ENCODE results near the gene MESP2.
A peak's percentile ranks its signal among the peaks of the same experiment; 100 is the strongest.
"Not testable (repeated sequence)": the region's sequence is repeated elsewhere in the genome, so short reads cannot be mapped to it uniquely, and the experiment has no call there.

Gene MESP2

DNA sequence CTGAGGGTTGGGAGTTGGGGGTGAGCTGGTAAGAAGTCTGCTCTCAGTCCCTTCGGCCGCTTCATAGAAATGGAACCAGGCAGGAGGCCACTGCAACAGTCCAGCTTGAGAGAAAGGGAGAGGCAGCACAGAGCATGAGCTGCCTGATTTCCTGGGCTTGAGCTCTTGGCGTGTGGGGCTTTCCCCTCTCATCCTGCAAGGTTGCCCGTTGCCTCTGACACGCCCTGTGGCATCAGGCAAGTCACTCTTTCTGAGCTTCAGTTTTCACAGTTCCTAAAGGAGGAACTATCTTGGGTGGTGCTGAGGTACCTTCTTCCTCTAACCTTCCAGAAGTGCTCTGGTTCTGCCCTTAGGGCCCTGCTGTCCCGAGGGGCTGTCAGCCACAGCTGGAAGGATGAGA lies 4.9 kb downstream of the MESP2 start:
- no peak for DNase-seq (ENCODE audit: low spot score)

DNA sequence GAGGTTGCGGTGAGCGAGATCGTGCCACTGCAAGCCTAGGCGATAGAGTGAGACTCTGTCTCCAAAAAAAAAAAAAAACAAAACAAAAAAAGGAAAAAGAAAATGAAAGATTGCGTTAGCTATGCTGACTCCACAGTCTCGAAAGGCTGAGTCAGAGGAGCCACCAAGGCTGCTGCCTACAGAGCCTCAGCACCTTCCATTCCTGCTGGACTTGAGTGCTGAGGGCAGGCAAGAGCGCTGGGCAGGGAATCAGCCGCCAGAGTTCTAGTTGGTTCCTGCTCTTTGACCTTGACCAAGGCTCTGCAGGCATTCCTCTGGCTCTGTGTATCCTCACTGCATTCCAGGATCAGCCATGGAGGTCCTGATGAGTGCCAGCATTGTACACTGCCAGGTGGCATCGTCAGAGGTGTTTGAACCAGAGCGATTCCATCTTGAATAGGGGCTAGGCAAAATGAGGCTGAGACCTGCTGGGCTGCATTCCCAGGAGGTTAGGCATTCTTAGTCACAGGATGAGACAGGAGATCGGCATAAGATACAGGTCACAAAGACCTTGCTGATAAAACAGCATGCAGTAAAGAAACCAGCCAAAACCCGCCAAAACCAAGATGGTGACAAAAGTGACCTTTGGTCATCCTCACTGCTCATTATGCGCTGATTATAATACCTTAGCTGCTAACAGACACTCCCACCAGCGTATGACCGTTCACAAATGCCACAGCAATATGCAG lies 5.9 kb downstream of the MESP2 start:
- DNase-seq (ENCODE audit: low spot score): peak; percentile 55

DNA sequence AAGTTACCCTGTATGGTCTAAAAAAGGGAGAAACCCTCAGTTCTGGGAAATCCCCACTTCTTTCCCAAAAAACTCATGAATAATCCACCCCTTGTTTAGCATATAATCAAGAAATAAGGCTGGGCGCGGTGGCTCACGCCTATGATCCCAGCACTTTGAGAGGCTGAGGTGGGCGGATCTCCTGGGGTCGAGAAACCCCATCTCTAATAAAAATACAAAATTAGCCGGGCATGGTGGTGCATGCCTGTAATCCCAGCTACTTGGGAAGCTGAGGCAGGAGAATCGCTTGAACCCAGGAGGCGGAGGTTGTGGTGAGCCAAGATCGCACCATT lies 6.5 kb downstream of the MESP2 start:
- not testable (repeated sequence) for DNase-seq (ENCODE audit: low spot score)

DNA sequence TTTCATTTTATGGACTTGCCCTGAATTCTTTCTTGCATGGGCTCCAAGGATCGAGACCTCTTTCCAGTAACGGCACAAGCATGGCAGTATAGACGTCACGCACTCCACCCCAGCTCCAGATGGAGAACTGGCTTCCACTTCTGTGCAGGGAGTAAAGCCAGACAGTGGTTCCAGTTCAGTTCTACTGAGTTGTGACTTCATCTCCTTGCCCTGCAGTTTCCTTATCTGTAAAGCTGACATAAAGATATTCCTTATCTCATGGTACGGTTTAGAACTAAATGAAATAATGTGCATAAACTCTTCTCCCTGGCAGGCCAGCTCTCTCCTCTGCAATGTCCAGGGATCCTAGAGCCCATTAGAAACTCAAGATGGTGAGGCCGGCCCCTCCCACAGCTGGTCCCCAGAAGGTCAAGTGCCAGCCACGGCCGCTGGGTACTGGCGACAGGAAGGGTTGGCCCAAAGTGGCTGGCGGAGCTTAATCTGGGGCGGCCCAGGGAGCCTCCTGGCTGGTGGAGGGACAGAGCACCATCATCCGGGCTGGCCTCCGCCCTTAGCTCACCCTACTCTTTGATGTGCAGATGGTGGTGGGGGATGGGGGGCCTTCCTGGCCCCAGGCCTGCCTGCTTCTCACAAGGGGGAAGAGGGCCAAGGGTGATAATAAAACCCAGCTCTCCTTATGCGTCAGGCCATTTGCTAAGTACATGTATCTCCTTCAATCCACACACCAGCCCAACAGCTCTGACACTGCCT lies 7.2 kb downstream of the MESP2 start:
- DNase-seq (ENCODE audit: low spot score): no peak

DNA sequence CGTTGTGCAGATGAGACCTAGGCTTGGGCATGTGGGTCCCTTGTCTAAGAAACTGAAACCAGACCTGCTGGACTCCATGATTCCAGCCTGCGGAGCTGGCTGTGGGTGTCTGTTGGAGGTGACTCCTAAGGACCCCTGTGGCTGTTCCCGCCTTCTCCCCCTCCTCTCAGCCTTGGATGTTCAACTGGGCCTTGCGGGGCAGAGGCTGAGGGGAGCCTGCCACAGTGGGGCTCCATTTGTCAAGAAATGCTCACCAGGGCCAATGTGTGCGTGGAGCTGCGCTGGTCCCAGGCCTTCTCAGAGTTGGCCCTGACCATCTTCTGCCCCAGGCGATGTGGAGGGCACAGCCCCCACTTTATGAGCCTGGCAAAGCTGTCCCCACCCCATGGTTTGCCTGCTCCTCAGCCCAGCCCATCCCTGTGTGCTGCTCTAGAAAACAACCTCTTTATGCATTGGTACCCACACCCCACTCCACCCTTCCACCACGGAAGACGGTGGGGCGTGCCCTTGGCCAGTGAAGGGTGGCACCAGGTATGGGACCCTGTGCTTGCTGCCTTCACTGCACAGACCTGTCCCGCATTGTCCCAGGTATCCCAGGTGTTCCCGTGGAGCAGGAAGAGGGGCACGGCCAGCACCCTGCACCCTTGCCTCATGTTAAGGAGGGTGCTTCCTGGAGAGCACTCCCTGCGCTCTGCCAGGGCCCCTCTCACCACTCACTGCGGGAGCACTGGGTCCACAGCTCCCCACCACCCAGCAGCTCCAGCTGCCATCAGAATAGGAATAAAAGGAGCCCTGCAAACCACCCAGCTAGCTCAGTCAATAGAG lies 7.9 kb downstream of the MESP2 start:
- DNase-seq (ENCODE audit: low spot score): no peak

DNA sequence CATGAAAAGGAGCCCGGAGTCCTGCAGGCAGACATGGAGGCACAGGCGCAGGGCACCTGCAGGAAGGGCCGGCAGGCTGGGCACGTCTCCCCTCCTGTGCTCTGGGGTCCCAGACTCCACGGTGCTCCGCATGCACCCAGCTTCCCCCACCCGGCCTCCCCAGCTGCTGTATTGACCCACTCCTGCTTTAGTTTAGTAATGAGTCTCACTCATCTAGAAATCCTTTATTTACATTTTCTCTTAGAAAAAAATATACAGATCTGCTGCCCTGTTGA lies 8.5 kb downstream of the MESP2 start:
- DNase-seq (ENCODE audit: low spot score): no peak

DNA sequence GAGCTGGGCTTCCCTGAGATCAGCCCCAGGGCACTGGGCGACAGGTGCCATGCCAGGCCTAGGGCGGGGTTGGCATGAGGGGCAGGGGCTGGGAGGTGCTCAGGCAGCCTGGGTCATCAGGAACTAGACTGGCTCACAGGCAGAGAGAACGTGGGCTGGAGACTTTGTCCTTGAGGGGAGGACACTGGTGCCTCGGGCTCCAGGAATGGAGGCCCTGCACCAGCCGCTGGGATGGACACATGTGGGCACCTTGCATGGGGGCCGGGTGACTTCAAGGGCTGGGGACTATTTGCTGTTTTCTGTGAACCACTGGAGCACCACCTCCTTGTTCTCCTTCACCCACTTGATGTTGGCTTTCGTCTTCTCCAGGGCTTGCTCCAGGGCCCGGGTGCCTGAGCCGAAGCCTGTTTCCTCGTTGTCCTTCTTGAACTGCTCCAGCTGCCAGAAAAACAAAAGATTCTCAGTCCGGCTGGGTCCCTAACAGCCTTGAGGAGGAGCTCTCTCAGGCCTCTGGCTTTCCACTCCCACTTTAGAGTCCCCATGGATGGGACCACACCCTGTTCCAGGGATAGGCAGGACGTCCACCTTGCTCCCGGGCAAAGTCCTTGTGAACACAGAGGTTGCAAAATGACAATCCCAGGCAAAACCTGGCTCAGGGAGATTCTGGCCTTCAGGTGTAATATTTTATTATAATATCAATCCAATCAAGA lies 9.1 kb downstream of the MESP2 start:
- no peak for DNase-seq (ENCODE audit: low spot score)

DNA sequence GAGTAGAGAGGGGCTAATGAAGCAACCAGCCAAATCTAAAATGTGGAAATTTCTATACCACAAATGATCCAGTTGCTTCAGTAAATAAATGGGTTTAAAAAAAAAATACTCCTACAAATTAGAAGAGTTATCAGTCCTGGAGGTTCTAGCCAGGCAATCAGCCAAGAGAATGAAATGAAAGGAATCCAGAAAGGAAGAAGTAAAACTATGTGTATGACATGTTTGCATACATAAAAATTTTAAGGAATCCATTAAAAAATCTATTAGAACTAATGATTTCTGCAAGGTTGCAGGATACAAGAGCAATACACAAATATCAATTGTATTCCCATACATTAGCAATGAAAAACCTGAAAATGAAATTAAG lies 9.6 kb downstream of the MESP2 start:
- no peak for DNase-seq (ENCODE audit: low spot score)

DNA sequence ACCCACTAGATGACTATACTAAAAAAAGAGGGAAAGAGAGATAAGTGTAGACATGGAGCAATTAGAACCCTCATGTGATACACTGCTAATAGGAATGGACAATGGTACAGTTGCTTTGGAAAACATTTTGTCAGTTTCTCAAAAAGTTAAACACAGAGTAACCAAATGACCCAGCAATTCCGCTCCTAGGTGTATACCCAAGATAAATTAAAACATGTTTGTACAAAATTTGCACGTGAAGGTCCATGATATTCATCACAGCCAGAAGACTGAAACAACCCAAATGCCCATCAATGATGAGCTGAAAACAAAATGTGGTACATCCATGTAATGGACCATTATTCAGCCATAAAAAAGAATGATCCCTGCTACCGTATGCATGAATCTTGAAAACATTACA lies 11.8 kb downstream of the MESP2 start:
- no peak for DNase-seq (ENCODE audit: low spot score)

DNA sequence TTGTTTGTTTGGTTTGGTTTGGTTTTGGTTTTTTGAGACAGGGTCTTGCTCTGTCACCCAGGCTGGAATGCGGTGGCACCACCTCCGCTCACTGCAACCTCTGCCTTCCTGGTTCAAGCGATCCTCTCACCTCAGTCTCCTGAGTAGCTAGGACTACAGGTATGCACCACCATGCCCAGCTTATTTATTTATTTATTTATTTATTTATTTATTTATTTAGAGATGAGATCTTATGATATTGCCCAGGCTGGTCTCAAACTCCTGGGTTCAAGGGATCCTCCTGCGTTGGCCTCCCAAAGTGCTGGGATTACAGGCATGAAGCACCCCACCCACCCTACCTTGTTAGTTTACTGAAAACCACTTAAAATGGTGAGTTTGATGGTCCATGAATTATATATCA lies 12.5 kb downstream of the MESP2 start:
- not testable (repeated sequence) for DNase-seq (ENCODE audit: low spot score)

DNA sequence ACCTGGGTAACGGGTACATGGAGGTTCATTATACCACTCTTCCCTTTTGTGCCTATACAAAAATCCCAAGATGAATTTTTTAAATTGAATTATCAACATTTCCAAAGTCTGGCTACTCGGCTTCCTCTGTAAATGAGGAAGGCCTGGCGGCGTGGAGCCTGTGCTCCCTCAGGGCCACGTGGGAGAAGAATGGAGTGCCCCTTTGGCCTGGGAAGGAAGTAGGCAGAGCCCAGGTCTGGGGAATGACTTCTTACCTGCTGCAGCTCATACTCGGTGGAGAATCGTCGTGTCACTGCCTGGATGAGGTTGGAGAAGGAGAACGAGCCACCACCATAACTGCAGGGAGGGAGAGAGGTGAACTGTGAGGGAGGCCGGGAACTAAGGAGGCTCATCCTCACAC lies 14.1 kb downstream of the MESP2 start:
- DNase-seq (ENCODE audit: low spot score): no peak

DNA sequence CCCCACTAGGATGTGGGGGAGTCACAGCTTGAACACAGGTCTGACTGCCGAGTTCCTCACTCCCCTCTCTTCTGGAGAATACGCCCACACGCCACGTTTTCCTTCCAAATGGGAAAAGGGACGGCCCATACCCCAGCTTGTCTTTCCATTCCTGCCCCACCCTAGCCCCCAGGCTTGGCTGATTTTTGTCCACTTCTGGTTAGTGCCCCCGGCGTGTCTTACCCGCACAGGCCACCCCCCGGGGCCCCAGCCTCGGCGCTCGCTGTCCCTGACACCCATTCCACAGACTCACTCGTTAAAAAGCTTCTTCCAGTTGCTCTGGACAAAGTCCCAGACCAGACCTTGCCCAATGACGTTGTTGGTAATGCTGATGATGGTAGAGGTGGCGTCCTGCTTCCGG lies 14.5 kb downstream of the MESP2 start:
- no peak for DNase-seq (ENCODE audit: low spot score)

DNA sequence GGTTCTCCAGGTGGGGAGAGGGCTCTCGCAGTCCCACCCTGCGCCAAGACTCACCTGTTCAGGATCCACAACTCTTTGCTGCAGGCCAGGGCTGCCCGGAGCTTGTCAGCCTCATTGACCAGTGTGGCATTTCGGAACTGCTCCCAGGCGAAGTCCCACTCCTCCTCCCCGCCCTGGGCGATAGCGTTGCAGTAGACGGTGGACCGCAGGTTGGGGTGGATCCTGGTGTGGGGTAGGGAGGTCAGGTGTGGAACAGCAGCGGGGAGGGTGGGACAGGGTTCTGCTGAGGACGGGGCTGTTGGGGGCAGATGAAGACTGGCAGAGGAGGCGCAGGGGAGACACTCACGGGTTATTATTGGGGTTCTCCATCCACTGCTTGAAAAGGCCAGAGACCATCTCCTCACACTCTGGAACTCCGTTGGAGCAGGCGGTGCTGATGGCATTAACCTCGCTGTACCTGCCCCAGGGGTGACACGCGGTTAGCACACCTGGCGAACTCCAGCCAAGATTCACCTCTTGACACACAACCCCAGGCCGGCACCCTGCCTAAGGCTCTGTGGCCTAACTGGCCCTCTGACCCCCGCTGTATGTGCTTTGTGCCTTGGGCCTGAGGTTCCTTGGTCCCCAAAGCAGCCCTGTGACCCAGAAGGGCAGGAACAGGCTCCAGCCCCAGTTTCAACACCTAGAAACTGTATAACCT lies 16.1 kb downstream of the MESP2 start:
- DNase-seq (ENCODE audit: low spot score): no peak

DNA sequence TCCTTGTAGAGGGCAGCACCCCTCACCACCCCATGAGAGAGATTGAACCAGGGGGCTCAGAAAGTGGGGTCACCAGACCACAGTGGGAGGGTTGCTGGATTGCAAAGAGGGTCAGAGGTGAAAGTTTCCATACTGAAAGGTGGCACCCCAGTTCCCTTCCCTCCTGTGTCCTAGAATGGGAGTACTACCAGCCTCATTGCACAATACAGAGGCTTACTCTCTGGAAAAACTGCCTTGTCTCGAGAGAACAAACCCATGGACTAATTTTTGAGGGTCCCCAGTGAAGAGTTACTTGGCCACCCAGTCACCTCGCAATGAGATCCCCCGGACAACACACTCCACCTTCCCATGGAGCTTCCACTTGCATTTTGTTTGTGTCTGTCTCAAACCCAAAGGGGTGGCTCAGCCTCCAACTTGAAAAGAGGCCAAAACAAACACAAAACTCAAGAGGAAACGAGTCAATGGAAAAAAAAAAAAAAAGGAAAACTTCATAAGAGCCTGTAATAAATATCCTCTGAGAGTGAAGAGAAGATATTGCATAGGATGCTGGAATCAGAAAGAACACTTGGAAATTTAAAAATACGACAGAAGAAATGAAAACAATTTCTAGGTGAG lies 18.6 kb downstream of the MESP2 start:
- DNase-seq (ENCODE audit: low spot score): peak; percentile 56

DNA sequence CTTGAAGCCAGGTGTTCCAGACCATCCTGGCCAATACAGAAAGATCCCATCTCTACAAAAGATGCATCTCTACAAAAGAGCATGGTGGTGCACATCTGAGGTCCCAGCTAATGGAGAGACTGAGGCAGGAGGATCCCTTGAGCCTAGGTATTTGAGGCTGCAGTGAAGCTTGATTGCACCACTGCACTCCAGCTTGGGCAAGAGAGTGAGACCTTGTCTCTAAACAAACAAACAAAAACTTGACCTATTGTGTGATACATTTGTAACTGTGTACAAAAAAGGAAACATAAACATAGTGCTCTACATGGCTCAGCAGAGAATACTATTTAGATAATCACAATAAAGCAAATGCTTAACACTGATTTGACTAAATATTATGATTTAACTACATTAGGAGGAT lies 19.9 kb downstream of the MESP2 start:
- DNase-seq (ENCODE audit: low spot score): no peak

DNA sequence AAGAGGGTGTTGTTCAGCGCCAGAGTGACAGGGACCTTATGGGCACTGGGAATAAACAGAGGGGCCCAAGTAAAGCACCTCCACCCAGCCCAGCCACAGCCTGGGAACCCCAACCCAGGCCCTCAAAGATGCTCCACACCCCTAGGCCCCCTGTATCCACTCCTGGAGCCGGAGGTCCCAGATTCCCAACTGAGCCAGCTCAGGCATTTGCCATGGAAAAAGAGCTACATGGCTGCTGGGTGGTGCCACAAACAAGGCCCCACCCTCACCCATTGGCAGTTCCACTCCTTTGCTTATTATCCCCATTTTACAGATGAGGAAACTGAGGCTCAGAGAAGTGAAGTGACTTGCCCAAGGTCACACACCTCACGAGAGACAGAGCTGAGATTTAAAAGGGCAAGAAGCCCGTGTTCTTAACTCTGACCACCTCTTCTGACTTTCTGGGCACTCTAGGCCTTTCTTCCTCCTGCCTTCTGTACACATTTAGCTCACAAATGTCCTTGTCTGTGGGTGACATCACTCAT lies 21.6 kb downstream of the MESP2 start:
- no peak for DNase-seq (ENCODE audit: low spot score)

DNA sequence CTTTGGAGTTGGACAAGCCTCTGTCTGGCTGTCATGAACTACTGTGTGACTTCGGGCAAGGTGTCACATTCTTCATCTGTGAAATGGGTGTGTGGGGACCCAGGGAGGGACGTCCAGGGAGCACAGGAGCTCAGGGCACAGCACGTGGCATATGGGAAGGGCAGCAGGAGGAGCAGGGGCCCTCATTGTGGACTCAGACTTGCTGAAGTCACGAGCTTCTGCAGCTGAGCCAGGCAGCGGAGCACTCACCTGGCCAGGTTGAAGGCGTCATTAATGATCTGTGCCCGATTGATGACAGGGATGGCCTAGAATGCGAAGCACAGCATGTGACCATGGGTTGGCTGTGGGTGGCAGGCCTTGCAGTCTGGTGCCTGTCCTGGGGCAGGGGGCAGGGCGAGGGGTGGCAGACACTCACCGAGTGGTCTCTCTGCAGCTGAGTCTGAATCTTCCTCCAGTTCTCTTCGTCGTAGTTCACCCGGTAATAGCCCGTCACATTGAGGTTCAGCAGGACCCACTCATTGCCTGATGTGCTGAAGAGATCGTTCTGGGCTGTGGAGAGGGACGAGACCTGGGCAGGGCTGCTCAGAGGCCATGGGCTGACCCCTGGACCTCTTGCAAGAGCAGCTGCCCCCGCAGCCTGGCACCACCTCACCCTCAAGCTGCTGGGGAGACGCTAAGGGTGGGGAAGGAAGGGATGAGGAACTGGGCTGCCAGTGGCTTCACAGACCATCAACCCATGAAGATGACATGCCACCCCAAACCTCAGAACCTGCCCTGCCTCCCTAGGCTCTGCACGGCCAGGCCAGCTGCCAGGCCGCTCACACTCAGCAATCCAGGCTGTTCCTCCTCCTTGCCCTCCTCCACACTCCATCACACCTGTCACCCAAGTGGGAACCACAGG lies 23.1 kb downstream of the MESP2 start:
- DNase-seq (ENCODE audit: low spot score): no peak

DNA sequence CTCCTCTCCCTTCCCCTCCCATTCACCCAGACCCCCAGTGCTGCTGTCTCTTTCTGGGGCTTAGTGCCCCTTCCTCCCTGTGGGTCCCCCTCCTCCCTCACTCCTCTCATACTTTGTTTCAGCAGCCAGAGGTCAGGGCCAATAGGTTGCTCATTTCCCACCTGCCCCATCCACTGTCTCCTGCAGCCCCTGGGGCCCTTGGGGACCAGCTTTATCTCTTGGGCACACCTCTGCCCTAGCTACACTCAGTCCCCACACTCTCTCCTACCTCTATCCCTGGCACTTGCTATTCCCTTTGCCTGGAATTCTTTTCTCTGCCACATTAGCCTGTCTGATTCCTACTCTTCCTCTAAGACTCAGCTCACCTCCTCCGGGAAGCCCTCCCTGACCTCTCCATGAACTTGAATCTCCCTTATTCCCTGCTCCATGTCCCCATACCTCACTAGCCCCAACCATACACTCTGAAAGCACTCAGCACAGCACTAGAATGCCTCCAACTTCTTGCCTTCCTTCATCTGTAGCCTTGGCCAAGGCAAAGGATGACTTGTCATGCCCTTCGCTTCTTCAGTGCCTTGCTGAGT lies 23.9 kb downstream of the MESP2 start:
- no peak for DNase-seq (ENCODE audit: low spot score)

DNA sequence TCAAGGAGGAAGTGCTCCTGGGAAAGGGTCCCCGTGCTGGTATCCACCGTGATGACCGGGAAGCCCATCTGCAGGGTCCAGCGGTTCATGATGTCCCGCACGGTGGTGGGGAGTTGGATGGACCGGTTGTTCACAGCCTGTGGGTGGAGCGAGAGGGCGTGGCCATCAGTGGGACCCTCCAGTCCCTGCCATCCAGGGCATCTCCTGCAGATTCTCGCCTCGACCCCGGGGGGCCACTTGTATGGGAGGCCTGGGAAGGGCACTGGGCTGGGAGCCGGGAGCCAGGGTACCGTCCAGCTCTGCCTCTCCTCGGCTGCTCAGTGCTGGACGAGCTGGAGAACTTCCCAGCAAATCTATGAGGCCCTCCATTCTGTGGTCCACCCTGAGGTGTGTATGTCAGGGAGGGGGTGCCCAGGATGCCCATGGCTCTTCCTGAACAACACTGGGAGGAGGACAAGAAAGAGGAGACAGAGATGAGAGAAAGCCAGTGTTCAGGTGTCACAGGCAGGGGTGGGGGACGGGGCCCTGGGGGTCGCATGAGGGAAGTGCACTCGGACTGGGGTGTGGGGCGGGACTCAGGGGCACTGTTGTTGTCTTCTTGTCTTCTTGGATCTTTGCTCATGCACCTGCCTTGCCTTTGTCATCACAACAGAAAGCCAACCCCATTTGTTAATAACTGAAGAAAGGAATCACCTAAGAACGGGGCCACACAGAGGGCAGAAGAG lies 25.5 kb downstream of the MESP2 start:
- no peak for DNase-seq (ENCODE audit: low spot score)
